ENCODE data around the gene H1-8.
"Not testable (repeated sequence)": the region's sequence is repeated elsewhere in the genome, so short reads cannot be mapped to it uniquely, and the experiment has no call there.

Gene H1-8

DNA sequence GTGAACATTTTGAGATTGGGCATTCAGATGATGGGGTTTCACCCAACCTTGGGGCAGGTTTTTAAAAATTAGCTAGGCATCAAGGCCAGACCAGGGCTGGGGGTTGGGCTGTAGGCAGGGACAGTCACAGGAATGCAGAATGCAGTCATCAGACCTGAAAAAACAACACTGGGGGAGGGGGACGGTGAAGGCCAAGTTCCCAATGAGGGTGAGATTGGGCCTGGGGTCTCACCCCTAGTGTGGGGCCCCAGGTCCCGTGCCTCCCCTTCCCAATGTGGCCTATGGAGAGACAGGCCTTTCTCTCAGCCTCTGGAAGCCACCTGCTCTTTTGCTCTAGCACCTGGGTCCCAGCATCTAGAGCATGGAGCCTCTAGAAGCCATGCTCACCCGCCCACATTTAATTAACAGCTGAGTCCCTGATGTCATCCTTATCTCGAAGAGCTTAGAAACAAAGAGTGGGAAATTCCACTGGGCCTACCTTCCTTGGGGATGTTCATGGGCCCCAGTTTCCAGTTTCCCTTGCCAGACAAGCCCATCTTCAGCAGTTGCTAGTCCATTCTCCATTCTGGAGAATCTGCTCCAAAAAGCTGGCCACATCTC, 8.4 kb upstream of the H1-8 start:
- DNase-seq = no peak

DNA sequence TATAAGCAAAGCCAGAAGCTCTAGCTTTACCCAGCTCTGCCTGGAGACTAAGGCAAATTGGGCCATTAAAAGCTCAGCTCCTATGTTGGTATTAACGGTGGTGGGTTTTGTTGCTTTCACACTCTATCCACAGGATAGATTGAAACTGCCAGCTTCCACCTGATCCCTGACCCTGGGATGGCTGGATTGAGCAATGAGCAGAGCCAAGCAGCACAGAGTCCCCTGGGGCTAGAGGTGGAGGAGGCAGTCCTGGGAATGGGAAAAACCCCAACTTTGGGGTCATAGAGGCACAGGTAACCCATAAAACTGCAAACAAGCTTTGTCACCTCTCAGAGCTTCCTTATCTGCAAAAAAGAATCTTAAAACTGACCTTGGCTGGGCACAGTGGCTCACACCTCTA, 7.9 kb upstream of the H1-8 start:
- DNase-seq = no peak

DNA sequence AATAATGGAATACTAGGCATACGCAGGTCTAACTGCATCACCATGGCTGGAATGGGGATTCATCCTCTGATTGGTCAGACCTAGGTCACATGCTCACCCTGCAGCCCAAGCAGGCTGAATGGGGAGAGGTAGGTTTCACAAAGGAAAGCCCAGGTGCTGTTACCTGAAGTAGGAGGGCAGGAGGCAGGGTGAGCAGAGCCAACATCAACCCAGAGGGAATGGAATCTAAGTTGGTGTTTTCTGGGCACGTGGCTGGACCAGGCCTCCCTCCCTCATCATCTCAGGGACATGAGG, 6.7 kb upstream of the H1-8 start:
- DNase-seq = no peak

DNA sequence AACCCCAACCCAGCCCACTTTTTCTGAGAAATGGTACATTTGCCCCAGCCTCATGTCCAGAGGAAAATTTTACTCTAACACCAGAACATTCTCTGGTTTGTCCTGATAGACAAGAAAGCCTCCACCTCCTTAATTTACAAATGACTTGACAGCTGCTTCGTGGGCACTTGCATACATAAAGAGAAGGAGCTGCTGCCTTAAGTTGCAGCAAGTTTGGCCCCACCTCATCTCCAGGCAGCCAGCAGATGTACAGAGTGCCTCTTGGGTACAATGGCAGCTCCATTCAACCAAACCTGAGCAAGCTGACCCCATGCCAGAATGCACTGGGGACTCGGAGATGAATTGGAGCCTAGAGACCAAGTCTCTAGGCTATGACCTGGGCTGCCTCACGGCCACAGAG, 6.2 kb upstream of the H1-8 start:
- no peak for DNase-seq

DNA sequence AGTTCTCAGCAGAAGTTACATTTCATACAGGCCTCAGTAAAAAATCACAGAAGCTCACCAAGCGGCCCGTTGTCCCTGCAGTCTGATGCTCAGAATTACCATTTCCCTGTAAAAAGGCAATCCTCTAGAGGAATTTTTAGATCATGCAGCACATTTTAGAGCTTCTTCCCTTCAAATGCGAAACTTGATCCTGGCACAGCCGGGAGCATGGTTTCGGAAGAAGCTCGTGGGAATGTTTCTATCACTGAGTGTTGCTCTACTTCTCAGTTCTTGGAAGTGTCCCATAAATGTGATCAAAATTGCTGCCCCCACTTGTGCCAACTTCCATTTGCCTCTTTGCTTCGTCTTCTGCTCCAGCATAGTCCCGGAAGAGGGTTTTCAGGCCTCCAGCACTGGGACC, 3.8 kb upstream of the H1-8 start:
- no peak for DNase-seq

DNA sequence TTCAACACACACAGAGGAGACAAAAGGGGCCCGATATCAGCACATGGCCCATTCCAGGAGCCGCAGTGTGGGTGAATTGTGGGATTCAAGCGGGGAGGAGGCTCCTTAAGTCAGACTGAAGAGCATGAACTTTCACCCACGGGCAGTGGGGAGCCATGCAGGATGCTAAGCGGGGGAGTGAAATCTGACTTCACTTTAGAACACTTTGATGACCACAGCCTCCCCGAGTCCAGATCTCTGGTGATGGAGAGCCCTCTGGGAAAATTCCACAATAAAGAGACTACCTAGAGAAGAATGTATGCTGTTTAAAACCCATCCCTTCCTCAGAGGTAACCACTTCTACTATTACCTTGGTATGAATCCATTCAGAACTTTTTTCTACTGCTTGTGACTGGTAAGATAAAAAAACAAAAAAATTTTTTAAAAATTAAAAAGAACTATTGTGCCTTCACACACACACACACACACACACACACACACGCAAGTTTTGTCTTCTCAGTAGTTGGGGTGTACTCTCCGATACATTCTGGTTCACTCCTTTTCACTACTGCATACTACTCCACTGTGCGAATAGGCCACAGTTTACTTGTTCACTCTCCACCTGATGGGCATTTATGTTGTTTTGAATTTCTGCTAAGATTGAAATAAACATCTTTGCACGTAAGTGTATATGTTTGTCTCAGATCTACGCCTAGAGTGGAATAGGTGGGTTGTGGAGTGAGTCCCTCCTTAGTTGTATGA, 2.0 kb upstream of the H1-8 start:
- no peak for DNase-seq

DNA sequence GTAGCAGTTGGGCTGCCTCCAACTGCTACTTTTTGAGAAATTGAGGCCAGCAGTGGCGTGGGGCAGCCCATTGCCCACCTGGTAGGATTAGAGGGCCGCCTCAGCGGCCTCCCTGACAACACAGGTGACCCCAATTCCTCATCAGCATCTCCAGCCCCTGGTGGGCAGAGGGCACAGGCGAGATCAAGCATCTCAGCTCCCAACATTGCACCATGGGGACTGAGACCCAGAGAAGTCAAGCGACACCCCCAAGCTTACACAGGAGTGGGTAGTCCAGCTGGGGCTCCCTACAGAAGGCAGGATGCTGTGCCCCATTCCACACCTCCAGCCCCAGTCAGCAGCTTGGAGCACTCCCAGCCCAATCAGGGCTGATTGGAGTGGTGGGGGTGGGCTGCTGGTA, 228 bp upstream of the H1-8 start:
- DNase-seq = no peak

DNA sequence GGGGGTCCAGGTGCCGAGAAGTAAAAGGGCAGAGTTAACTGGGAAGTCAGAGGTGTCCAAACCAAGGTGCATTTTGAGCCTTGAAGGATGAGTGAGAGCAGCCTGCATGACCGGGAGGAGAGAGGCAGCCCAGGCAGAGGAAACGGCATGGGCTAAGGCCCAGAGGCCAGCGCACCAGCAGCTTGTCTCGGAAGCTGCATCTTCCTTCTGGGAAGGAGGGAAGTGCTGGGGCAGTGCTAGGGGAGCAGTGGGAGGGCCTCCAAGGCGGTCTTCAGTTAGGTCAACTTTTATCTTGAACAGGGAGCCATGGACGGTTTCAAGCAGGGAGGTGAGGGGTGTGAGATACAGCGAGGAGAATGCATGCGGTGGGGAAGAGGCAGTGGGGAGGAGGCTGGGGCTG, 1.0 kb downstream of the H1-8 start:
- no peak for DNase-seq

DNA sequence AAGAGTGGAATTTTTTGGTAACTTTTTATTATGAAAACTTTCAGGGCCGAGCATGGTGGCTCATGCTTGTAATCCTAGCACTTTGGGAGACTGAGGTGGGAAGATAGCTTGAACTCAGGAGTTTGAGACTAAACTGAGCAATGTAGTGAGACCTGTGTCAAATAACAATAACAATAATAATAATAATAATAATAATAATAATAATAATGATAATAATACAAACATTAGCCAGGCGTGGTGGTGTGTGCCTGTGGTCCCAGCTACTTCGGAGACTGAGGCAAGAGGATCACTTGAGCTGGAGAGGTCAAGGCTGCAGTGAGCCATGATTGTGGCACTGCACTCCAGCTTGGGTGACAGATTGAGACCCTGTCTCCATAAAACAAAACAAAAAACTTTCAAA, 3.0 kb downstream of the H1-8 start:
- DNase-seq = not testable (repeated sequence)

DNA sequence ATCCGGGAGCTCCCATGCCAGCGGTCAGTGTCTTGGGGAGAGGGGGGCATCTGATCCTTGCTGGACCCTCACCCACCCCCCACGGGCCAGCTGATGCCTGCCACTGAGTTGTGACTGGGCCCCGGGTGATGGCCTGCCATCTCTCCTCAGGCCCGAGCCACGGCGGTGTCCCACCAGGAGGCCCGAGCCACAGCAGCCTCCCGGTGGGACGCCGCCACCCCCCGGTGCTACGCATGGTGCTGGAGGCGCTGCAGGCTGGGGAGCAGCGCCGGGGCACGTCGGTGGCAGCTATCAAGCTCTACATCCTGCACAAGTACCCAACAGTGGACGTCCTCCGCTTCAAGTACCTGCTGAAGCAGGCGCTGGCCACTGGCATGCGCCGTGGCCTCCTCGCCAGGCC, 4.3 kb downstream of the H1-8 start:
- no peak for DNase-seq

DNA sequence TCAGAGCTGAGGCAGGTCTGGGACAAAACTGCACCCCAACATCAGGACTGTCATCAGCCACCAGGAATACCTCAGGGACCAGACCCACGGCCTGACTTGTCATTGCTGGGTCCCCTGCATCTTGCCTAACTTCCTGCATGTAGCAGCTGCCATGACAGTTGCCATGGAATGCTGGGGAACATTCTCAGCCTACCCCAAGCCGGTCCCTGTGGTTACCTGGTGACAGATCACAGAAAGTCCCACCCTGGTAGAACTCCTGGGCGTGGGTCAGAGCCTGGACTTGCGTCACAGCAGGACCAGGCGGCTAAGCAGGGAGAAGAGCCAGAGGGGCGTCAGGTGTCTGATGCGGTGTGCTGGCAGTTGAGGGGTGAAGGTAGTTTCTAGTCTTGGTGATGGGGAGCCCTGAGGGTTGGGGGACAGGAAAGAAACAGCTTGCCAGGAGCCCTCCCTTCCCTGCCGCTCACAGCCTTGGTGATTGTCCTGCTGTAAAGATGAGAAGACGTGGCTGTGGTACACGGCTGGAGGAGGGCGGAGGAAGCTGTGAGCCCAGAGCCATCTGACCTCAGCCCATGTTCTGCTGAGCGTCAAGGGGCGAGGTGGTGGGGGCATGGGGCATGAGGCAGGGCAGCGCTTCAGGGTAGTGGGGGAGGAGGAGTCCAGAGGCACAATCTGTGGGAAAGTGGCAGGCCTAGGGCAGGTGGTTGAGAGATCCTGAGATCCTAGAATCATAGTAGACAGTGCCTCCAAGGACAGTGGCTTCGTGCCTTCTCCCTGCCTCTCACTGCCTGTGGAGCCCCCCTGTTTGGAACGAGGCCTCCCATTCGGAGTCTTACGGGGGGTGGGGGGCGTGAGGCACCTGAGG, 5.4 kb downstream of the H1-8 start:
- DNase-seq = no peak

DNA sequence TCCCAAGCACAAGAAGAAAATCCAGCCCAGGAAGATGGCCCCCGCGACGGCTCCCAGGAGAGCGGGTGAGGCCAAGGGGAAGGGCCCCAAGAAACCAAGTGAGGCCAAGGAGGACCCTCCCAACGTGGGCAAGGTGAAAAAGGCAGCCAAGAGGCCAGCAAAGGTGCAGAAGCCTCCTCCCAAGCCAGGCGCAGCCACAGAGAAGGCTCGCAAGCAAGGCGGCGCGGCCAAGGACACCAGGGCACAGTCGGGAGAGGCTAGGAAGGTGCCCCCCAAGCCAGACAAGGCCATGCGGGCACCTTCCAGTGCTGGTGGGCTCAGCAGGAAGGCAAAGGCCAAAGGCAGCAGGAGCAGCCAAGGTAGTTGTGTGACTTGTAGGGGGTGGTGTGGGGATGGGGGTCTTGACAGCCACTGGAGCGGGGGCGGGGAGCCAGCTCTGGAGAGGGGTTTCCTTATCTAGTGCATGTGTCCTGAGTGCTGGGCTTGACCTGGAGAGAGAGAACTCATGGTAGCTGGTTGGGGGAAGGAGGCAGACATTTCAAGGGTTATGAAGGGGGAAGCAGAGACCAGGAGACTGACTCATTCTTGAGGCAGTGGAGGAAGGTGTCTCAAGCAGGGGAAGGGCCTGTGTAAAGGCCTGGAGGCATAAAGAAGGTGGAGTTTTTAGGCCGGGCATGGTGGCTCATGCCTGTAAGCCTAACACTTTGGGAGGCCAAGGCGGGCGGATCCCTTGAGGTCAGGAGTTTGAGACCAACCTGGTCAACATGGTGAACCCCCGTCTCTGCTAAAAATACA, 6.2 kb downstream of the H1-8 start:
- no peak for DNase-seq

DNA sequence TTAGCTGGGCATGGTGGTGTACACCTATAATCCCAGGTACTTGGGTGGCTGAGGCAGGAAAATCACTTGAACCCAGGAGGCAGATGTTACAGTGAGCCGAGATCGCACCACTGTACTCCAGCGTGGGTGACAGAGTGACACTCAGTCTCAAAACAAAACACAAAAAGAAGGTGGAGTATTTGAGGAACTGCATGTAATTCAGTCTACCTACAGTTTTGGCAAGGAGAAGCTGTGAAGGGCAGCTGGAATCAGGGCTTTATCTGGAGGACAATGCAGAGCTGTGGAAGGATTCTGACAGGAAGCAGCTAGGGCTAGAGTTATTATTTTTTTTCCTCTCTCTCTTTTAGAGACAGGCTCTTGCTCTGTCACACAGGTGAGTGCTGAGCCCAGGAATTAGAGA, 6.8 kb downstream of the H1-8 start:
- no peak for DNase-seq

DNA sequence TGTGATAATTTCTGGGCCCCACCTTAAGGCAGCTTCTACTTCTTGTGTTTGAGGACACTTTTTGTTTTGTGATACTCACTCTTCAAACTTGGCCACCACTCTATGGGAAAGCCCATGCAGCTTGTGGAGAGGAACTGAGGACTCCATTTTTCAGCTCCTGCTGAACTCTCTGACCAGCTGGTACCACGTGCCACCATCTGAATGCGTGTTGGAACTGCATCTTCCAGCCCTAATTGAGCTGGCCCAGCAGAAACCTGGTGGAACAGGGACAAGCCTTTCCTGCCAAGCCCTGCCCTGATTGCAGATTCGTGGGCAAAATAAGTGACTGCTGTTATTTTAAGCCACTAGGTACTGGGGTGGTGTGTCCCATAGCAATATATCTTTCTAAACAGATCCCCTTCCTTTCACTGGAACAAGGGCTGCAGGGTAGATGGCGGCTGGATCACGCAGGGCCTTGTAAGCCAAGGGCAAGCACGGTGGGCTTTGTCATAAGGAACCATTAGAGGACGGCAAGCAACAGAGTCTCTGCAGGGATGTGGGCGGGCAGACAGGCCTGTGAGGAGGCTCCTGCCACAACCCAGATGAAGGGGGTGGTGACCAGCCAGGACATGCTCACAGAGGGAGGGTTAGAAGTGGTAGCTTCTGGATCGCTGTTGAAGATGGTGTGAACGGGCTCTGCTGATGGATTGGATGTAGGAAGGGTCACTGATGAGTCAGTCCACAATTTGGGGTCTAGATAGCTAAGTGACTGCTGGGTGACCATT, 9.5 kb downstream of the H1-8 start:
- DNase-seq = no peak

DNA sequence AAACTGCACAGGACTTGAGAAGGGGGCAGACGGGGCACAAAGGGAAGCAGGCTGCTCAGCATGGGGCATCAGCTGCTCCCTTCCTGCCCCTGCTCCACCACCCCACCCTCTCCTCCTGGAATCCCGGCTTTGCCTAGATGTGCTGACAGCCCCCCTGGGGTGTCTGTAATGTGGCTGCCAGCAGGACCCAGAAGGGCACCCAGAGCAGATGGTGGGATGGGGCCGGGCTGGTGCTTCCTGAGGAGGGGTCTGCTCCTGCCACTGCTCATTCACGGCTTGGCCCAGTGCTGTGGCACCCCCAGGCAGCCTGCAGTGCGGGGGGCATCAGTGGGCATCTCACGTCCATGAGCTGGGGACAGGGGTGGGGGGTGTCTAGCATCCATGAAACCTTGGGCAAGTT, 10.2 kb downstream of the H1-8 start:
- DNase-seq = no peak

DNA sequence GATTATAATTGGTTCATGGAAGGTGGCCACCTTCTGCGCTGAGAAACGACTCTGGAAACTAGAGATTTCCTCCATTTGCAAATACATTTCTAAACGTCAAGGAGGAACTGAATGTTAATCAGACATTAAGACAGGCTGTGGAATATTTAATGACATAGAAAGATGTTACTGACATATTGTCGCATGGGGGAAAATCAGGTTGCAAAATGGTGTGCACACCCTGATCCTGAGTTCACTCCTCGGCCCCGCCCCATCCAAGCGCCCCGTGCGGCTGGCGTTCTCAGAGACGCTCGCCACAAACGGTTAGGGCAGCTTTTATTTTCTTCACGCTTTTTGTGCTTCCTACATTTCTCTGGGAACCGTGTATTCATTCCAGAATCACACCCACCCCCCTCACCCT, 10.7 kb downstream of the H1-8 start:
- DNase-seq = no peak

DNA sequence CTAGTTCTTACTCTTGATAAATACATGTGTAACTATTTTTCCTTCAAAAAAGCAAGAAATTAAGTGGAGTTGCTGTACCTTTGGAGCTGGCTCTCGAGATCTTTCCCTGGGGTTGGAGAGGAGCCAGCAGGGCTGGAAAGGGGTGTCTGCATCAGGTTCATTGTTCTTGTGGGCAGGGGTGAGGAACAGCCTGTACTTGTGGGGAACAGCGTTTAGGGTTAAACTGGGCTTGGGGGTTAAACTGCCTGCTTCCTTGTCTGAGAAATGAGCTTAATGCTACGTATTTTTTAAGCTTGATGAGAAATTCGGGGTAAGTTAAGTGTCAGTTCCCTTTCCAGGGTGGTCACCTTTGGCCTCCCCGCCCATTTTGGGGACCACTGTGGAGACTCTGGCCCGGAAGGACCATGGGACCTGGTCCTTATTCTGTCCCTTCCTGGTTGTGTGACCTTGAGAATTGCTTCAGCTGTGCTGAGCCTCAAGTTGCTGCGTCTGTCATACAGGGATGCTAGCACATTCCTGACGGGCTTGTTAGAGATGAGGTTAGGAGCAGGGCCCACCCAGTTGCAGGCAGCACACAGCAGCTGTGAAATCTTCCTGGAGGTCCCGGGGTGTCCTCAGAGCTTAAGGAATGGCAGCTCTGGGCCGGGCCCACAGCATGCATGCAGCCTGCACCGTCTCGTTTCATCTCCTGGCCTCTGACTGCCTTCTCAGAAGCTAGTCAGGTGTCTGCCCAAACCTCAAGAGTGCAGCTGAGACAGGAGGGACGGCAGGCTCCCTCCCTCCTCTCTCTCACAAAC, 11.6 kb downstream of the H1-8 start:
- DNase-seq = no peak

DNA sequence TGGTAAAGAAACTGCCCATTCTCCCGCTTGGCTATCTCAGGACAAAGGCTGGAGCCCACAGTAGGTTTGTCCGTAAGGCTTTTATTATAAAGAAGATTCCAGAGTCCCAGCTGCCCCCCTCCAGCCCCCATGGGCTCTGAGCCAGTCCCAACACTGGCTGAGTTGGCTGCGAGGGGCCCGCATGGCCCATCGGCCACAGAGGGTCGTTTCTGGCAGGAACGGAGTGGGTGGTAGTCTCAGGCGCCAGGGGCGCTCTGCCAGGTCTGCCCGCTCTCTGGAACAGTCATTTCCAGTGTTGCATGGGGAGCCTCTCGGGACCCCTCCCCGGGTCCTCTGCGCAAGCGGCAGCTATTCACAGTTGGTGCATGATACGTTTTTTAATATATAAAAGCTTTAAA, 12.2 kb downstream of the H1-8 start:
- no peak for DNase-seq

DNA sequence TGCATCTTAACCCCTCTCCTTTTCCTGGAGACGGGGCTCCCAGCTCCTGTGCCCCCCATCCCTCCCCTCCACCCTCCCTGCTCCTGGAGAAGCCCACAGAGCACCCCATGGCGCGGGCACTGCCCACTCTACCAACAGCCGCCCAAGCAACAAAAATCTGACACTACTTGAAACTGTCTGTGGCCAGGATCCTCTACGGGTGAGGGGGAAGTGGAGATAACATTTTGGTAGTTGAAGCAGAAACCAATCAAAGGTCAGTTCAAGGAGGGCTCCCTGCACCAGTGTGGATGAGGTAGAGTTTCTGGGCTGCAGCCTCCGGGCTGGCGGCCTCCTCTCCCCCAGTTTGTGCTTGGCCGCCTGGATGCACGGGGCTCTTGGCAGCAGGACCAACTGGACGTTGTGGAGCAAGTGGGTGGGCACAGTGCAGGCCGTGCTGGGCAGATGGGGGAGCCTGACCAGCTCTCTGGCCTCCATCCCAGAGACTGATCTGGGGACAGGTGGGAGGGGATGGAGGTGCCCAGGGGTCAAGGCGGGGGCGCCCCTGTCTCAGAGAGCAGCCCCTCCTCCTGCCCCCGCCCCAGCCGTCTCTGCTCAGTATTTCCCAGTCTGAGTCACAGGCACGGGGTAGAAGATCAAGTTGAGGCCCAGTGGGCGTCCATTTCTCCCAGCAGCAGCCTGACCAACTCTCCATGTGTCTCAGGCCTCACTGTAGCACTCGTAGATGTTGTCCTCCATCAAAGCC, 12.8 kb downstream of the H1-8 start:
- DNase-seq = no peak

DNA sequence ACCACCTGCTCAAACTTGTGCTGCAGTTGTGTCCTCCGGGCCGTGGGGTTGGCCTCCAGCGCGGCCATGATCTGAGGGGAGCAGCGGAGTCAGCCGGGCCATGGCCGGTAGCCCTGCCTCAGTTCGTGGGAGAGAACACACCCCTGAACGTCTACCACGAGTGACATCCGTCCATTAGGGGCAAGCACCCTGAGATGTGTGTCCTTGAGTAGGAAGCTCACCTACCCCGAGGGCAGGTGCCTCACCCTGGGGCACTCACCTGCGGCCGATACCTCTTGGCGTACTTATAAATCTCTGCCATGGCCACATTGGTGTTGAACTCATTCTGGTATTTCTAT, 13.4 kb downstream of the H1-8 start:
- DNase-seq = no peak

DNA sequence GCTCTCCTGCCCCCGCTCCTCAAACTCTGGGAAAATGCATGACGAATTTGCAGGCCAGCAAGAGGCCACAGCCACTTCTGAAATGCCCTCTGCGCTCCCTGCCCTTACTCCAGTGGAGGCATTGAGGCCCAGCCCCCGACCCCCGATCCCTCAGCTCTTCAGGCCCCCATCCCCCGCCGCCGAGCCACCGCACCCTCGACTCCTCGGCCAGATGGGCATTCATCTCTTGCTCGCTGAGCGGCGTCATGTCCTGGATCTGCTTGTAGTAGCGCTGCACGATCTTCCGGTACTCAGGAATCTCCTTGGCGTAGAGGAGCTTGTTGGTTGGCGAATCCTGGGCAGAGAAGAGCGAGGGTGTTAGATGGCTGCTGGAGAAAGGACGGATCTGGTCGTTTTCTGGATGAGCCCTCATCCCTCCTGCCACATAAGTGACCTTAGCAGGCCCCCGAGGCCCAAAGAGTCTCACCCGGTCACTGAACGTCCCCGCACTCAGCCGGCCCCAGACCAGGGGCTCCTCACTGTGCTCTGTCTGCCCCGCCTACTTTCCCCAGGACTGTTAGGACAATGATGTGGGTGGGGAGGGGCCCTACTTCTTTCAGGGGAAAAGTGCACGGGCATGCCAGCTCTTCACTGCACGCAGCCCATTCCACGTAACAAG, 14.0 kb downstream of the H1-8 start:
- no peak for DNase-seq
